Tibial nerve (tissue), 3 donors: Measurements from ENCODE around the gene FRMPD1.

Experiments used
- POLR2A ChIP-seq, 2 donors: fragments of 450-650 bp; IDR thresholded peaks; one replicate each; pipeline ENCODE4 v1.6.1; 2017; ENCODE audit warnings: antibody characterized with exemption in 2 of 2, mild to moderate bottlenecking in 2 of 2, moderate library complexity in 2 of 2
- TF ChIP-seq, protein P1 (sequence below), 5 experiments: fragments of 200-600 bp in 3 of 5; fragments of 450-650 bp in 2 of 5; sonication (generic) in 3 of 5; IDR thresholded peaks; one replicate each; pipeline ENCODE4 v1.5.1; 2016 to 2019; ENCODE audit warnings: antibody characterized with exemption in 5 of 5, mild to moderate bottlenecking in 3 of 5, moderate library complexity in 2 of 5

DNA sequence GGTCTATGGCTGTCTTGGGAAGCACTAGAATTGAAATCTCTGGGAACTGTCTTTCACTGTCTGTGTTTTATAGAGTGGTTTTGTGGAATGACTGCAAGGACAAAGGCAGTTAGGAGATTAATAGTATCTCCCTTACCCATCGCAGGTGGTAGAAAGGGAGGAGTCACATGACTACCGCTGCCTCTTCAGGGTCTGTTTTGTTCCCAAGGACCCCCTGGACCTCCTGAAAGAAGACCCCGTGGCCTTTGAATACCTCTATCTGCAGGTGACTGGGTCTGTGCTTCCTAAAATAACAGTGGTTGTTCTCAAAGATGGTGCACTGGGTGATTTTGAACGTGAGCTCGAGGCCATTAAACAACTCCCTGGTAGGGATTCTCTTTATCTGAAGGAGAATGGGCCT, 80.1 kb downstream of the FRMPD1 start:
- TF ChIP-seq, protein P1, sequence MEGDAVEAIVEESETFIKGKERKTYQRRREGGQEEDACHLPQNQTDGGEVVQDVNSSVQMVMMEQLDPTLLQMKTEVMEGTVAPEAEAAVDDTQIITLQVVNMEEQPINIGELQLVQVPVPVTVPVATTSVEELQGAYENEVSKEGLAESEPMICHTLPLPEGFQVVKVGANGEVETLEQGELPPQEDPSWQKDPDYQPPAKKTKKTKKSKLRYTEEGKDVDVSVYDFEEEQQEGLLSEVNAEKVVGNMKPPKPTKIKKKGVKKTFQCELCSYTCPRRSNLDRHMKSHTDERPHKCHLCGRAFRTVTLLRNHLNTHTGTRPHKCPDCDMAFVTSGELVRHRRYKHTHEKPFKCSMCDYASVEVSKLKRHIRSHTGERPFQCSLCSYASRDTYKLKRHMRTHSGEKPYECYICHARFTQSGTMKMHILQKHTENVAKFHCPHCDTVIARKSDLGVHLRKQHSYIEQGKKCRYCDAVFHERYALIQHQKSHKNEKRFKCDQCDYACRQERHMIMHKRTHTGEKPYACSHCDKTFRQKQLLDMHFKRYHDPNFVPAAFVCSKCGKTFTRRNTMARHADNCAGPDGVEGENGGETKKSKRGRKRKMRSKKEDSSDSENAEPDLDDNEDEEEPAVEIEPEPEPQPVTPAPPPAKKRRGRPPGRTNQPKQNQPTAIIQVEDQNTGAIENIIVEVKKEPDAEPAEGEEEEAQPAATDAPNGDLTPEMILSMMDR (IDR thresholded peaks at IDR 0.05), result no peak
- TF ChIP-seq POLR2A (IDR thresholded peaks at IDR 0.05), result no peak
